ENCODE results near the gene ASTN1.

ASTN1 gene

DNA sequence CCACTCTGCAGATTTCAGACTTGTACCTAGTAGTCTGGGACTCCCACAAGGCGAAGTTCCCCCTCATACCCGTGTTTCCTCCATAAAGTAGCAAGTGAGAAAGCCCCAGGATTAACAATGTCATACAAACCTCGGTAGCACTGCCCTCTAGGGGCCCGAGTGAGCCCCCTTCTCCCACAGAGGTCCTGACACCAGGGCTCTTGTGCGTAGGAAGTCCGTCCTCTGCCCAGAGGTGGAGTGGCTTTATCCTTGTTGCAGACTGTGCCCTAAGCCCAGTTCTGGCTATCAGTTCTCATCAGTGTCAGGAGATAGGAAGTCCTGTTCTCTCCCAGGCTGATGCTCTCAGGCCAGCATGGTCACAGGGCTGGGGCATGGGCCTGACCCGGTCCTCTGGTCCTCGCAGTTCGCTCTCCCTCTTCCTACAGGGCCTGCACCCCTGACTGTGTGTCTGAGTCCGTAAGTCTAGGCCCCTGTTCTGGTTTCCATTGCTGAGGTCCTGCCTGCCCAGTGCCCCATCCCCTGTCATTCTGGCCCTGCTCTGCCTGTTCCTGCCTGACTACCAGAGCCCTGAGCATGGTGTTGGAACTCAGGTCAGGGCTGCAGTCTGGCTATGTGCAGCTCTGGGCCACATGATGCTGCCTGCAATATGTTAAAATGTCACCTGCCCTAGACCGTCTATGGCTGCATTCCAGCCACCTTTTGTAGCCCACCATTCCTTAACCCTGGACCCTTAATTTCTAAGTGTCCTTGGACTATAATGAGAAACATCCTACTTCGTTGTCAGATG is 285.6 kb downstream of the ASTN1 start:
- no peak for DNase-seq (ENCODE audit: low spot score)

DNA sequence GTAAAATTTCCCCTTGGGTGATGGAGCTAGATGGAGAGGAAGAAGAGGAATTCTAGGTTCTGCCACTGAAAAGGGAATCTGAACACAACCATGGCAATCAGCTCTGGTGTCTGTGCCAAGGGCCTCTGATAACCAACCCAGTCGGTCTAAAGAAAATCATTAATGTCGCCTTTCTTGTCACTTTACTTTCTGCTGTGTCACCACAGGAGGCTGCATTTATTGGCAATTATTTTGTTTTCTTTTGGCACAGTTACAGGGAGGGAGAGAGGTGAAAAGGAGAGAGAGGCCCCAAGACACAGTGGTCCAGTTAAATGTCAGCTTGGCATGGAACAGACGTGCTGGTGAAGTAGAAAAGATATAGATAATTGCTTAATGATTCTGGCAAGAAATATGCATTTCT is 287.0 kb downstream of the ASTN1 start:
- no peak for DNase-seq (ENCODE audit: low spot score)

- no peak for DNase-seq (ENCODE audit: low spot score)
These were observed 287.5 kb downstream of the ASTN1 start for GRCh38 chr1:176876966-176877515.

- DNase-seq (ENCODE audit: low spot score), result no peak
These were observed 294.9 kb downstream of the ASTN1 start for GRCh38 chr1:176869577-176869976.

- DNase-seq (ENCODE audit: low spot score), result no peak
These were observed 298.3 kb downstream of the ASTN1 start for GRCh38 chr1:176866011-176866714.

DNA sequence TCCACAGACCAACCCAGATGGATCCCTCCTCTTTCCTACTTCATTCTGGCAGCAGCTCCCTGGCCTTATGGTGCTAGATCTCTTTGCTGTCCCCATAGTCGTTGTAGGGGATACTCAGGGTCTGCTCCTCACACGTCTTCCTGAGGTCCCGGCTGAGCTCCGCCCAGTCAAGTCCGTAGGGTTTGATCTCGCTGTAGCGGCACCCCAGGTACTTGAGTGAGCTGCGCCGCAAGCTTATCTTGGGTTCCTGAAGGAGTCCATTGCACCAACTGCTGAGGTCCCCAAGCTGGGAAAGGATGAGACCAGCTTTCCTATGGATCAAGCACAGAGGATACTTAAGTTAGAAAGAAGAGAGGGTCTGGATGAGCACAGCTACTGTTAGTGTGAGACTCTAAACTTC is 300.3 kb downstream of the ASTN1 start:
- DNase-seq (ENCODE audit: low spot score), result no peak

- DNase-seq (ENCODE audit: low spot score), result no peak
These were observed 300.9 kb downstream of the ASTN1 start for GRCh38 chr1:176863613-176864012.

DNA sequence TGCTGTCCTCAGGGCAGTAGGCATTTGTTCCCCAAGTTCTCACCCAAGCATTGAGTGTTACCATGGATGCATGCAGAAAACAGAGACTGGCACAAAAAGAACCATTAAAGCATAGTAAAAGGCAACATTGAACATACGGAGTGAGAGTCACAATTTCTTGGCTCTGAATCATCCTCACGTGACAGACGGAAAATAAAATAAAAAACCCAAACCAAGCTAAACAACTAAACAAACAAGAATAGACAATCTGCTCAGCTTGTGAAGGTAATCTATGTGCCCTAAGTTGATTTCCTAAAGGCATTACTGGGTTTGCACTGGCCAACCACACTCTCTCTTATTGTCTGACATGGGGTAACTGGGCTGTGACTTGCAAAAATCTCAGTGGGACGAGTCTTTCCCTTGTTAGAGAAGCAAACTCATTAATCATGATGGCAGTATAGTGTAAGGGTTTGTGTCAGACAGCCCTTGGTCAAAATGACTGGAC is 306.0 kb downstream of the ASTN1 start:
- no peak for DNase-seq (ENCODE audit: low spot score)

DNA sequence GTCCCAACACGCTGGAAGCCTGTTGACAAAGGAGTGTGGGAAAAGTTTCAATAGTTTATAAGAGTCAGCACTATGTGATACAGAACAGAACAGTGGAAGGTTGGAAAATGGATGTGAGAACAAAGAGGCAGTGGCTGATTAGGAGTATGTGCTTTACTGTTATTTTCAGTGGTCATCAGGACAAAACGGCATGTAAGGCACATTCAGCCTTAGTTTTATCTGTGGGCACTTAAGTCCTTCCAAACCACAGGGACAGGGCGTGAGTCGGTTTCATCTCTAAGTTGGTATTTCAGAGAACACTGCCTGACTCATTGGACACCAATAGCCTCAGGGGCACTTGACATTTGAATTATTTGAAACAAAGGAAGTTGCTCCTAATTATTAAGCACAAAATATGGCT is 306.9 kb downstream of the ASTN1 start:
- no peak for DNase-seq (ENCODE audit: low spot score)

- DNase-seq (ENCODE audit: low spot score), result no peak
These were observed 309.5 kb downstream of the ASTN1 start for GRCh38 chr1:176854758-176855745.

GRCh38 chr1:176854121-176854520 is 310.4 kb downstream of the ASTN1 start:
- no peak for DNase-seq (ENCODE audit: low spot score)

DNA sequence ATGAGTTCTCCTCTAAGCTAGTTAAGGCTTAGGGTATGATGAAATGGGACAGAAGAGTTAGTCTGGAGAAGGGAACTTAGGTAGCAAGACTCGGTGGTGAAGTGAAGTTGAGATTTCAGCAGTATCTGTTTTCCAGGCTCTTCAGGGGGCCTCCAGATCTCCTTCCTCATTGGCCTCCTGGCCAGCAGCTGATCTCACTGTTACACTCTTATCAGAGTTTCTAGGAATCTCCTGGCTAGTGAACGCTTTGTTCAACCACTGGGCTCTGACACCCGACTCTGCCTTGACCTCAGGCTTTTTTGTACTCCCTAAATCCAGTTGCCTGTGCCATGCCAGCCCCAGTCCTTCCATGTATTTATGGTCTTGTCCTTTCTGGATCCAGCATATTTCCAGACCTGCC is 311.0 kb downstream of the ASTN1 start:
- no peak for DNase-seq (ENCODE audit: low spot score)

DNA sequence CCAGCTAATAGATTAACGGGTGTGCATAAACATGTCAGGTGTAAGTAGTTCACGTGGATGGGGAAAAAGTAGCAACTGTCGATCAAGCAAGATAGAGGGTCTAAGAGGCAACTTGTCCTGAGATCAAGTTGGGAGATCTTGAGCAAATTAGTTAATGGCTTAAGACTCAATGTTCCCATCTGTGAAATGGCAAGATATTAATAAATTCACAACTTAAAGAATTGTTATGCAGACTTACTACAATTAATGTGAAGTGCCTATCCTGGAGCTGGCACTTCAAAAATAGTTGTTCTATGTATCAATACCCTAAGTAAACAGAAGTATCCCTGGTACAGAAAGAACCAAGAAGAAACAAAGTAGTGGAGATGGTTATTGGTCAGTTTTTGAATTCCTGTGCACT is 312.4 kb downstream of the ASTN1 start:
- DNase-seq (ENCODE audit: low spot score), result no peak

- DNase-seq (ENCODE audit: low spot score), result no peak
These were observed 313.6 kb downstream of the ASTN1 start for GRCh38 chr1:176850871-176851270.

DNA sequence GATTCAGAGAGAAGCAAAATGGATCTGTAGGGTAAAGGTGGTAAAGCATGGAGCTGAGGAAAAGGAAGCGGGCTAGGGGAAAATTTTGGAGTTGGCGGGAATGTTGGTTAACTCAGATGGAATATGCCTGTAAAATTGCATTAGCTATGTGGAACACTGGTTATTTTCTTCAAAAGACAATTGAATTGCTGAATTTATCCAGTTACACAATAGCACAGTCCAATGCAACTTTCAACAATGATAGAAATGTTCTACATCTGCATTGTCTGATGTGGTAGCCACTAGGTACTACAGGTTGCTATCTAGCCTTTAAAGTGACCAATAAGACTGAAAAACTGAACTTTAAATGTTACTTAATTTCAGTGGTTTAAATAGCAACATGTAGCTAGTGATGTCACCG is 315.2 kb downstream of the ASTN1 start:
- no peak for DNase-seq (ENCODE audit: low spot score)

- no peak for DNase-seq (ENCODE audit: low spot score)
These were observed 317.5 kb downstream of the ASTN1 start for GRCh38 chr1:176847052-176847451.

- DNase-seq (ENCODE audit: low spot score), result no peak
These were observed 320.9 kb downstream of the ASTN1 start for GRCh38 chr1:176843352-176844297.

DNA sequence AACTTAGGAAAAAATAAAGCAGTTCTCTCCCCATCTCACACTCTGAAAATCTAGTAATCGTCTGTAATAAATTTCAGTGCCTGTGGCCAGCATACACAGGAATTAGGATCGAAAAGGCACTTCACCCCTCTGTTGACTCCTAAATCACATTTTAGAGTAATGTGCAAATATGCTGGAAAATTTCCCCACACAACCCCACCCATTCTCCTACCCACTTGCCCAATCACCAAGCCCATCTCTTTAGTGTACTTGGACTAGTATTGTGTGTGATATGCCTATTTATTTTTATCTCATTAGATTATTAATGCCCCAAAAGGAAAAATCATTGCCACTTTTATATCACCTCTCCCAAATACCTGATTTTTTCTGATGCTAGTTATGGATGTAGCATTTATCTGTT is 323.3 kb downstream of the ASTN1 start:
- no peak for DNase-seq (ENCODE audit: low spot score)

- DNase-seq (ENCODE audit: low spot score), result no peak
These were observed 325.3 kb downstream of the ASTN1 start for GRCh38 chr1:176839216-176839615.

GRCh38 chr1:176838276-176838995 is 326.1 kb downstream of the ASTN1 start:
- DNase-seq (ENCODE audit: low spot score), result no peak
